ENCODE results near the gene FGFR3.

GRCh38 chr4:1813915-1814314 is 20.8 kb downstream of the FGFR3 start:
- TF ChIP-seq SMARCB1 (IDR thresholded peaks at IDR 0.05; ENCODE audit: insufficient read length, low read depth), result no peak
- TF ChIP-seq ZBTB1 (CRISPR knock-in tag; IDR thresholded peaks at IDR 0.05; ENCODE audit: borderline replicate concordance, low read depth), result no peak
- TF ChIP-seq ZNF639 (CRISPR knock-in tag; conservative IDR thresholded peaks at IDR 0.05 in 1 of 2, IDR thresholded peaks at IDR 0.05 in 1 of 2), result no peak
- no peak for TF ChIP-seq ETS1 (conservative IDR thresholded peaks at IDR 0.05; ENCODE audit: control insufficient read depth, low read depth, low read length)
- TF ChIP-seq JUNB (CRISPR knock-in tag; conservative IDR thresholded peaks at IDR 0.05), result no peak
- no peak for TF ChIP-seq FOXA1 (IDR thresholded peaks at IDR 0.05; ENCODE audit: borderline replicate concordance)
- no peak for TF ChIP-seq ZNF146 (CRISPR knock-in tag; IDR thresholded peaks at IDR 0.05; ENCODE audit: unreplicated experiment)
